IMR-90 (cell line): ENCODE measurements around the gene CAMTA1. TPM values are rescaled to one million over a fixed set of nuclear protein-coding genes. Genes with fewer than 3 reads are reported as not detected.

Source experiments
- ATAC-seq: fragments of 200-7000 bp; cut with Tn5 transposase; 2 replicates; pipeline ENCODE4 v1.9.1; 2020; ENCODE audit warnings: low read depth, mild to moderate bottlenecking, moderate library complexity
- BruUV-seq: library from RNA; stranded (reverse); fragments of 400-500 nt; replicated peaks from 2 replicates; lab custom pipeline; 2021; lab: Mats Ljungman, UMichigan
- CTCF ChIA-PET: fragments of 300-600 bp; formaldehyde crosslinking; extraction: SDS; loops from one replicate; lab custom pipeline; 2021; ENCODE audit warnings: antibody characterized with exemption; lab: Yijun Ruan, JAX
- POLR2A ChIA-PET: fragments of 300-600 bp; sonication (Branson Sonifier 250); formaldehyde crosslinking; loops from one replicate; lab custom pipeline; 2022; ENCODE audit warnings: antibody characterized with exemption; ENCODE audit not compliant: unreplicated experiment; lab: Charles Lee
- DNase-seq: peaks from one replicate; pipeline ENCODE4 v3.0.0; 2013
- H2AFZ ChIP-seq: replicated peaks from 2 replicates; pipeline ENCODE3; 2013; ENCODE audit warnings: low read length, mild to moderate bottlenecking; ENCODE audit not compliant: poor library complexity
- H2AK5ac ChIP-seq: 2 replicates; pipeline ENCODE4 v1.6.1; 2013; ENCODE audit warnings: low read depth, low read length, inconsistent platforms
- H2AK9ac ChIP-seq: replicated peaks from 2 replicates; pipeline ENCODE3; 2013; ENCODE audit warnings: mild to moderate bottlenecking, low read depth, low read length, moderate library complexity; ENCODE audit not compliant: poor library complexity
- H2BK120ac ChIP-seq: 2 replicates; pipeline ENCODE4 v1.6.1; 2013; ENCODE audit warnings: low read depth, low read length, inconsistent platforms
- H2BK15ac ChIP-seq: 3 replicates; pipeline ENCODE4 v1.6.1; 2013; ENCODE audit warnings: low read depth, low read length, inconsistent platforms
- H2BK20ac ChIP-seq: 2 replicates; pipeline ENCODE4 v1.6.1; 2013; ENCODE audit warnings: low read depth, mild to moderate bottlenecking, inconsistent platforms, low read length, moderate library complexity
- H2BK5ac ChIP-seq: 2 replicates; pipeline ENCODE4 v1.6.1; 2013; ENCODE audit warnings: mild to moderate bottlenecking, low read depth, low read length, inconsistent platforms; ENCODE audit not compliant: poor library complexity, severe bottlenecking
- H3K14ac ChIP-seq: replicated peaks from 2 replicates; pipeline ENCODE4 v1.6.1; 2013; ENCODE audit warnings: low read depth, low read length, inconsistent platforms
- H3K18ac ChIP-seq: 2 replicates; pipeline ENCODE4 v1.6.1; 2013; ENCODE audit warnings: low read depth, low read length, control low read depth
- H3K23ac ChIP-seq: 2 replicates; pipeline ENCODE4 v1.6.1; 2013; ENCODE audit warnings: low read depth, low read length, inconsistent platforms
- H3K27ac ChIP-seq: 2 replicates; pipeline ENCODE4 v1.5.1; 2013; ENCODE audit warnings: mild to moderate bottlenecking, control low read depth, low read length; ENCODE audit not compliant: insufficient read depth
- H3K27me3 ChIP-seq: 2 replicates; pipeline ENCODE4 v1.6.1; 2013; ENCODE audit warnings: low read length; ENCODE audit not compliant: control insufficient read depth, insufficient read depth
- H3K36me3 ChIP-seq: 2 replicates; pipeline ENCODE4 v1.6.1; 2013; ENCODE audit warnings: low read length, mixed read lengths; ENCODE audit not compliant: control insufficient read depth, insufficient read depth
- H3K4ac ChIP-seq: 2 replicates; pipeline ENCODE4 v1.6.1; 2013; ENCODE audit warnings: low read depth, low read length, inconsistent platforms
- H3K4me1 ChIP-seq: 2 replicates; pipeline ENCODE4 v1.6.1; 2013; ENCODE audit warnings: low read length, mixed read lengths; ENCODE audit not compliant: control insufficient read depth, insufficient read depth
- H3K4me2 ChIP-seq: 2 replicates; pipeline ENCODE4 v1.6.1; 2013; ENCODE audit warnings: low read depth, mild to moderate bottlenecking, control low read depth, low read length, moderate library complexity
- H3K4me3 ChIP-seq: 2 replicates; pipeline ENCODE4 v1.5.1; 2013; ENCODE audit warnings: low read depth, mild to moderate bottlenecking, control low read depth, low read length, moderate library complexity; ENCODE audit not compliant: insufficient read depth
- H3K56ac ChIP-seq: 2 replicates; pipeline ENCODE4 v1.6.1; 2013; ENCODE audit warnings: low read length, inconsistent platforms; ENCODE audit not compliant: insufficient read depth; ENCODE audit errors: extremely low read depth
- H3K79me1 ChIP-seq, 2 experiments: 2 replicates each; pipeline ENCODE4 v1.6.1; 2013; ENCODE audit warnings: low read length in 2 of 2, inconsistent platforms in 1 of 2, low read depth in 1 of 2
- H3K9ac ChIP-seq: 2 replicates; pipeline ENCODE4 v1.6.1; 2013; ENCODE audit warnings: low read depth, low read length, control low read depth
- H3K9me1 ChIP-seq: 2 replicates; pipeline ENCODE4 v1.6.1; 2013; ENCODE audit warnings: low read length, inconsistent platforms; ENCODE audit not compliant: insufficient read depth
- H3K9me3 ChIP-seq: 2 replicates; pipeline ENCODE4 v1.6.1; 2013; ENCODE audit warnings: low read length; ENCODE audit not compliant: control insufficient read depth, insufficient read depth
- H4K20me1 ChIP-seq: 2 replicates; pipeline ENCODE4 v1.6.1; 2013; ENCODE audit warnings: low read length, inconsistent platforms; ENCODE audit not compliant: insufficient read depth
- H4K5ac ChIP-seq: 2 replicates; pipeline ENCODE4 v1.6.1; 2013; ENCODE audit warnings: mild to moderate bottlenecking, low read depth, low read length, control low read depth
- H4K8ac ChIP-seq, 2 experiments: 2 replicates each; pipeline ENCODE4 v1.6.1; 2013; ENCODE audit warnings: low read depth in 2 of 2, low read length in 2 of 2, control low read depth in 1 of 2, inconsistent platforms in 1 of 2
- H4K91ac ChIP-seq: 2 replicates; pipeline ENCODE4 v1.6.1; 2013; ENCODE audit warnings: low read depth, low read length, inconsistent platforms; ENCODE audit not compliant: insufficient read depth
- CEBPB ChIP-seq: IDR thresholded peaks from 2 replicates; pipeline ENCODE4 v1.6.1; 2012; ENCODE audit warnings: low read depth, low read length, improper control_type of control experiment
- CHD1 ChIP-seq: IDR thresholded peaks from 2 replicates; pipeline ENCODE4 v1.6.1; 2012; ENCODE audit warnings: low read depth, low read length, improper control_type of control experiment
- FOS ChIP-seq: fragments of 150-350 bp; IDR thresholded peaks from 2 replicates; pipeline ENCODE4 v1.6.1; 2016; ENCODE audit warnings: low read depth, low read length
- RFX5 ChIP-seq: IDR thresholded peaks from 2 replicates; pipeline ENCODE4 v1.8.0; 2012; ENCODE audit warnings: low read depth, mild to moderate bottlenecking, low read length, moderate library complexity
- SMC3 ChIP-seq: fragments of 150-350 bp; IDR thresholded peaks from 2 replicates; pipeline ENCODE4 v1.6.1; 2016; ENCODE audit warnings: low read depth, mild to moderate bottlenecking, antibody characterized with exemption, low read length, moderate library complexity
- WGBS, 2 experiments: methylation state at CpG; one replicate each; pipeline versions ENCODE4 v1.1.5 to v1.1.7; 2013; ENCODE audit warnings: missing lambda C conversion rate in 2 of 2; ENCODE audit not compliant: insufficient read length in 1 of 2; ENCODE audit errors: extremely low coverage in 2 of 2; 5-methylcytosine and 5-hydroxymethylcytosine counted together
- dilution Hi-C: fragments of 300-500 bp; cut with HindIII; formaldehyde crosslinking; loops from one replicate; pipeline ENCODE4 v1.14.3; 2018; ENCODE audit warnings: low sequenced_read_pairs; ENCODE audit not compliant: unreplicated experiment
- in situ Hi-C: fragments of 300-500 bp; cut with MboI; formaldehyde crosslinking; loops from 3 replicates; pipeline ENCODE4 v1.14.3; 2019; ENCODE audit warnings: low sequenced_read_pairs, inconsistent platforms, mixed read lengths
- intact Hi-C: fragments of 100-400 bp; cut with micrococcal nuclease; formaldehyde crosslinking; loops from 2 replicates; pipeline ENCODE4 v1.10.0; 2022
- polyA plus RNA-seq, 3 experiments: library from polyadenylated mRNA; depleted of rRNA; stranded (reverse); fragments of >200 nt; gene quantifications; 2 replicates each; pipeline ENCODE4 v1.2.3, GENCODE V29; 2012; ENCODE audit warnings: low replicate concordance in 1 of 3
- total RNA-seq: library from RNA; depleted of rRNA; stranded (reverse); fragments of >200 nt; gene quantifications from 2 replicates; pipeline ENCODE4 v1.2.3, GENCODE V29; 2012

The CAMTA1 gene
- total and polyA plus RNA-seq, 2 of the 4 experiments (the other 2 are of a cell fraction), result 35.5 to 74.3 TPM

GRCh38 chr1:7450838-7451237 lies 665.6 kb downstream of the CAMTA1 start:
- in situ Hi-C loops, result no loop called here
- Histone ChIP-seq H3K27me3 (no peaks in the 10 kb centered on the region), H3K4ac (no peak overlapping the region), H2AFZ (no peak overlapping the region), H2BK15ac (no peak overlapping the region), H2BK120ac (no peak overlapping the region), H3K18ac (no peak overlapping the region), H3K4me2 (no peak overlapping the region), H3K4me3 (no peak overlapping the region), H2BK5ac (no peak overlapping the region), H4K20me1 (no peaks in the 10 kb centered on the region), H3K9me3 (no peaks in the 10 kb centered on the region), H2BK20ac (no peak overlapping the region), H3K9ac (no peak overlapping the region), H3K14ac (no peak overlapping the region), H3K4me1 (no peaks in the 10 kb centered on the region), H3K23ac (no peak overlapping the region), H3K56ac (no peak overlapping the region), H3K27ac (no peak overlapping the region), H2AK9ac (no peak overlapping the region), H2AK5ac (no peak overlapping the region), H3K9me1 (no peaks in the 10 kb centered on the region), H4K5ac (no peak overlapping the region), H3K36me3 (no peaks in the 10 kb centered on the region), H4K8ac (no peak overlapping the region), H4K91ac (no peak overlapping the region), H3K79me1 (no peaks in the 10 kb centered on the region)
- WGBS, 2 experiments, result 83% methylated on average over 2 of the region's 5 CpGs; no CpG with 5 or more reads in 1 of the 2 experiments
- ChIA-PET POLR2A (no interaction called here), CTCF (no interaction called here)
- DNase-seq (no peak), ATAC-seq (no peak)
- BruUV-seq, result no TSS peak
- TF ChIP-seq FOS (no peak), RFX5 (no peak), SMC3 (no peak), CHD1 (no peak), CEBPB (no peak)
- dilution Hi-C loops, result no loop called here
- intact Hi-C loops, result no loop called here
